K562 (cell line): ENCODE results near the gene NLK. TPM values are rescaled to one million over a fixed set of nuclear protein-coding genes. Genes with fewer than 3 reads are reported as not detected.

Source experiments
- ARID3A ChIP-seq: IDR thresholded peaks from 2 replicates; pipeline ENCODE4 v1.6.1; 2012; ENCODE audit warnings: low read depth, low read length, improper control_type of control experiment, borderline replicate concordance
- ARID3B ChIP-seq: fragments of 250-450 bp; sonication (Bioruptor Pico); IDR thresholded peaks from 2 replicates; pipeline ENCODE4 v1.4.0; 2020; ENCODE audit warnings: borderline replicate concordance
- CREB1 ChIP-seq, 2 experiments: sonication (generic) in 1 of 2; formaldehyde crosslinking in 1 of 2; IDR thresholded peaks; 2 replicates each; pipeline versions ENCODE4 v1.6.1 to v1.8.0; 2012 to 2022; ENCODE audit warnings: inconsistent platforms in 1 of 2, mild to moderate bottlenecking in 1 of 2, missing genetic modification reagents in 1 of 2, moderate library complexity in 1 of 2
- ELF1 ChIP-seq: fragments of 200-800 bp; sonication (Bioruptor generic); IDR thresholded peaks from 2 replicates; pipeline ENCODE4 v1.6.1; 2016; ENCODE audit warnings: missing genetic modification characterization, missing compliant biosample characterization
- FOSL1 ChIP-seq: fragments of 200-800 bp; sonication (Bioruptor generic); conservative IDR thresholded peaks from 2 replicates; pipeline ENCODE4 v1.6.1; 2016; ENCODE audit warnings: missing genetic modification characterization, missing compliant biosample characterization
- HNRNPH1 ChIP-seq: fragments of 200-400 bp; formaldehyde crosslinking; optimal IDR thresholded peaks from 2 replicates; pipeline ENCODE3; 2017; ENCODE audit warnings: low read depth, mild to moderate bottlenecking, low read length, moderate library complexity
- JUND ChIP-seq, 2 experiments: IDR thresholded peaks; 2 replicates in 1 of 2; 3 replicates in 1 of 2; pipeline ENCODE4 v1.6.1; 2011; ENCODE audit warnings: borderline replicate concordance in 2 of 2, low read depth in 2 of 2, low read length in 2 of 2, improper control_type of control experiment in 1 of 2, missing biosample characterization in 1 of 2, missing genetic modification characterization in 1 of 2, missing genetic modification reagents in 1 of 2
- POLR2AphosphoS2 ChIP-seq: IDR thresholded peaks from 2 replicates; pipeline ENCODE4 v1.6.1; 2012; ENCODE audit warnings: low read length, improper control_type of control experiment
- RBBP5 ChIP-seq: fragments of 200-600 bp; sonication (generic); IDR thresholded peaks from 2 replicates; pipeline ENCODE4 v1.6.1; 2012; ENCODE audit warnings: borderline replicate concordance, mild to moderate bottlenecking, low read length, control low read depth, inconsistent platforms; ENCODE audit not compliant: insufficient read depth, poor library complexity, severe bottlenecking
- RBM22 ChIP-seq: fragments of 200-400 bp; formaldehyde crosslinking; IDR thresholded peaks from 2 replicates; pipeline ENCODE4 v1.6.1; 2018; ENCODE audit warnings: low read length, low read depth; ENCODE audit not compliant: poor library complexity, severe bottlenecking
- SAP30 ChIP-seq: fragments of 200-600 bp; sonication (generic); IDR thresholded peaks from 2 replicates; pipeline ENCODE4 v1.6.1; 2012; ENCODE audit warnings: borderline replicate concordance, low read depth, mild to moderate bottlenecking, moderate library complexity, low read length, control low read depth, inconsistent platforms; ENCODE audit not compliant: insufficient read depth, poor library complexity, severe bottlenecking
- YY1 ChIP-seq, 3 experiments: IDR thresholded peaks; 2 replicates each; pipeline ENCODE4 v1.6.1; 2011; ENCODE audit warnings: low read length in 2 of 3, mild to moderate bottlenecking in 2 of 3, moderate library complexity in 2 of 3, borderline replicate concordance in 1 of 3, control low read depth in 1 of 3, low read depth in 1 of 3; ENCODE audit not compliant: insufficient read depth in 3 of 3, insufficient replicate concordance in 2 of 3, control insufficient read depth in 1 of 3, insufficient read length in 1 of 3; ENCODE audit errors: extremely low read depth in 1 of 3
- ZNF121 ChIP-seq: sonication (generic); formaldehyde crosslinking; conservative IDR thresholded peaks from 2 replicates; pipeline ENCODE4 v1.8.0; 2022; ENCODE audit warnings: missing genetic modification reagents
- ZNF395 ChIP-seq: fragments of 200-800 bp; sonication (Bioruptor generic); IDR thresholded peaks from 2 replicates; pipeline ENCODE4 v1.6.1; 2017; ENCODE audit warnings: missing genetic modification characterization, missing compliant biosample characterization
- polyA plus RNA-seq, 8 experiments: library from polyadenylated mRNA; depleted of rRNA in 4 of 8; stranded (reverse) in 5 of 8; unstranded in 3 of 8; fragments of >200 nt; fragmentation: Nextera tagmentation in 2 of 8; fragmentation: Illumina TruSeq in 1 of 8; extraction: Ambion mirVana in 2 of 8; extraction: Trizol in 1 of 8; gene quantifications; 2 replicates each; pipeline versions ENCODE4 v1.2.1 to v1.2.3, GENCODE V29; 2011 to 2014; ENCODE audit warnings: inconsistent platforms in 1 of 8, missing spikeins in 1 of 8
- total RNA-seq, 7 experiments: library from RNA; depleted of rRNA in 6 of 7; stranded (reverse); fragments of >200 nt in 6 of 7; fragmentation: Illumina TruSeq in 2 of 7; extraction: Trizol in 2 of 7; gene quantifications; 2 replicates each; pipeline versions ENCODE4 v1.2.1 to v1.2.3, GENCODE V29; 2011 to 2021; ENCODE audit warnings: low replicate concordance in 1 of 7
- TF ChIP-seq, protein P1 (sequence below): sonication (generic); formaldehyde crosslinking; IDR thresholded peaks from 2 replicates; pipeline ENCODE4 v1.9.0; 2022; ENCODE audit warnings: mild to moderate bottlenecking, missing genetic modification reagents
- TF ChIP-seq, protein P2 (sequence below): fragments of 450-650 bp; IDR thresholded peaks from 2 replicates; pipeline ENCODE4 v1.6.1; 2016; ENCODE audit warnings: antibody characterized with exemption

NLK gene
- total and polyA plus RNA-seq, 9 of the 15 experiments (the other 6 are each of a cell fraction or from before 2014, with no cell fraction given), result 10.9 to 59.6 (median 26.7) TPM

GRCh38 chr17:28041068-28041843 lies 1.2 kb upstream of the NLK start (continued):
- TF ChIP-seq RBM22 (no peak), SAP30 (no peak), ZNF121 (CRISPR knock-in tag) (no peak), FOSL1 (0 out of 2 replicates have a peak, but pooled peaks have one; percentile 25), ELF1 (tag) (peak; percentile 70), HNRNPH1 (no peak), YY1 (IDR thresholded peaks at IDR 0.05; ENCODE audit: borderline replicate concordance in 1 of 3, control insufficient read depth in 1 of 3, extremely low read depth in 1 of 3, insufficient read depth in 3 of 3, insufficient read length in 1 of 3, insufficient replicate concordance in 2 of 3, low read depth in 1 of 3, low read length in 2 of 3) (peak in 1 of 3 experiments; percentile 26), POLR2AphosphoS2 (no peak), ZNF395 (CRISPR knock-in tag) (no peak), ARID3A (peak; percentile 99), RBBP5 (peak; percentile 61), JUND (IDR thresholded peaks at IDR 0.05; ENCODE audit: borderline replicate concordance, low read depth, low read length) (no peak), JUND (tag; IDR thresholded peaks at IDR 0.05; ENCODE audit: borderline replicate concordance, low read depth, low read length) (no peak), CREB1 (IDR thresholded peaks at IDR 0.05) (peak; percentile 59), CREB1 (CRISPR knock-in tag; IDR thresholded peaks at IDR 0.05) (peak; percentile 58; the same call in 1 of the 2 replicates), ARID3B (CRISPR knock-in tag) (no peak)
- TF ChIP-seq, protein P1, sequence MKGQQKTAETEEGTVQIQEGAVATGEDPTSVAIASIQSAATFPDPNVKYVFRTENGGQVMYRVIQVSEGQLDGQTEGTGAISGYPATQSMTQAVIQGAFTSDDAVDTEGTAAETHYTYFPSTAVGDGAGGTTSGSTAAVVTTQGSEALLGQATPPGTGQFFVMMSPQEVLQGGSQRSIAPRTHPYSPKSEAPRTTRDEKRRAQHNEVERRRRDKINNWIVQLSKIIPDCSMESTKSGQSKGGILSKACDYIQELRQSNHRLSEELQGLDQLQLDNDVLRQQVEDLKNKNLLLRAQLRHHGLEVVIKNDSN, result no peak
- TF ChIP-seq, protein P2, sequence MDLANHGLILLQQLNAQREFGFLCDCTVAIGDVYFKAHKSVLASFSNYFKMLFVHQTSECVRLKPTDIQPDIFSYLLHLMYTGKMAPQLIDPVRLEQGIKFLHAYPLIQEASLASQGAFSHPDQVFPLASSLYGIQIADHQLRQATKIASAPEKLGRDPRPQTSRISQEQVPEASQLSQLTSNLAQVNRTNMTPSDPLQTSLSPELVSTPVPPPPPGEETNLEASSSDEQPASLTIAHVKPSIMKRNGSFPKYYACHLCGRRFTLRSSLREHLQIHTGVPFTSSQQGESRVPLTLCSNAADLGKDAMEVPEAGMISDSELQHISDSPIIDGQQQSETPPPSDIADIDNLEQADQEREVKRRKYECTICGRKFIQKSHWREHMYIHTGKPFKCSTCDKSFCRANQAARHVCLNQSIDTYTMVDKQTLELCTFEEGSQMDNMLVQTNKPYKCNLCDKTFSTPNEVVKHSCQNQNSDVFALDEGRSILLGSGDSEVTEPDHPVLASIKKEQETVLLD, result no peak
